GM18505 (cell line): ENCODE data around the gene FAM53B.

Source experiments
- ATAC-seq: cut with Tn5 transposase; IDR thresholded peaks from one replicate; pipeline ENCODE4 v1.9.1; 2021; ENCODE audit not compliant: unreplicated experiment
- POLR2A ChIP-seq: IDR thresholded peaks from 4 replicates; pipeline ENCODE4 v1.6.1; 2011; ENCODE audit warnings: borderline replicate concordance; ENCODE audit not compliant: insufficient read depth, insufficient read length; ENCODE audit errors: extremely low read depth

Gene FAM53B

DNA sequence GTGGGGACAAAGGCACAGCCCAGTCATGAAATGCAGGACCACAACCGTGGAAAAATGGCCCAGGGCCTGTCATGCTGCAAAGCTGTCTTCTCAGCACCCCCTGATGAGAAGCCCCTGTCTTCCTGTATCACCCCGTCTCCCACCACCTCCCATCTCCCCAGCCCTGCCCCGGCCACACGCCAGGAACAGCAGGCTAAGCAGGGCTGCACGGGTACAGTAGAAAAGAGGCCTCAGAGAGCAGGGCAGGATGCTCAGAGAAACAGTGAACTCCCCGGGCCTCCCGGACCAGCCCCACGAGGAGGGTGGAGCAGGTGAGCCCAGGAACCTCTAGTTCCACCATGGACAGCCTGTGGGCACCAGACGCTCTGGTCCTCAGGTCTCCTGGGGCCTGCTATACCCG, 77.7 kb downstream of the FAM53B start:
- ATAC-seq: no peak
- TF ChIP-seq POLR2A: no peak

GRCh38 chr10:124665980-124666379, 78.2 kb downstream of the FAM53B start:
- ATAC-seq: no peak
- TF ChIP-seq POLR2A: no peak

DNA sequence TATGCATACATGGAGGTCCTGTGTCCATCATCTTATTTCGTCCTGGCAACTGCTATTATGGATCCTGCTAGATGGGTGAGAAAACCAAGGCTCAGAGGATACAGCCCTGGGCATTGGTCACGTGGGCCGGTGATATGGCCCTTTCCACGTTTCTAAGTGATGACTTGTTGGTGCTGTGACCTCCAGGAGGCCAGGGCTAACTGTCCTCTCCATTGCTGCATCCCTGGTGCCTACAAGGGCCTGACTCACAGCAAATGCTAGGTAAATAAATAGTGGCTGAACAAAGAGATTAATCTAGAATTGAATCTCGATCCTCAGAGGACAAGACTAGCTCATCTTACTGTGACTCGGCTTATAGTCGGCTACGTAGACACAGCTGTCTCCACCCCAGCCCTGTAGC, 78.6 kb downstream of the FAM53B start:
- ATAC-seq: no peak
- no peak for TF ChIP-seq POLR2A

DNA sequence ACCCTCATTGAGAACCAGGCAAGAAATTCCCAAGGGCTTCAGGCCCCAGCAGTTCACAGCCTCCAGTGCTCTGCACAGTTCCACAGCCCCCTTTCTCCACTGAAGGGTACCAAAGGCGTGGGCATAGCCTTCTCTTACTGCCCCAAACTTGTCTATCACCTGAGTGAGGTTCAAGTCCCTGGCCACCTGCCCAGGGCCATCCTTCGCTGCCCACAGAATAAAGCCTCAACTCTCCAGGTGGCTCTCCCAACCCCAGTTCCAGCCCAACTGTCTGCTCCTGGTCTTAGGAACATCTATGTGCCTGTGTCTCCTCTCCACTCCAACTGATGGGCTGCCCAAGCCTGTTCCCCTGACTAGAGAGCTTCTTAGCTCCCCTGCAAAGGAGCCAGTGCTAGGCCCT, 79.1 kb downstream of the FAM53B start:
- ATAC-seq: no peak
- no peak for TF ChIP-seq POLR2A

DNA sequence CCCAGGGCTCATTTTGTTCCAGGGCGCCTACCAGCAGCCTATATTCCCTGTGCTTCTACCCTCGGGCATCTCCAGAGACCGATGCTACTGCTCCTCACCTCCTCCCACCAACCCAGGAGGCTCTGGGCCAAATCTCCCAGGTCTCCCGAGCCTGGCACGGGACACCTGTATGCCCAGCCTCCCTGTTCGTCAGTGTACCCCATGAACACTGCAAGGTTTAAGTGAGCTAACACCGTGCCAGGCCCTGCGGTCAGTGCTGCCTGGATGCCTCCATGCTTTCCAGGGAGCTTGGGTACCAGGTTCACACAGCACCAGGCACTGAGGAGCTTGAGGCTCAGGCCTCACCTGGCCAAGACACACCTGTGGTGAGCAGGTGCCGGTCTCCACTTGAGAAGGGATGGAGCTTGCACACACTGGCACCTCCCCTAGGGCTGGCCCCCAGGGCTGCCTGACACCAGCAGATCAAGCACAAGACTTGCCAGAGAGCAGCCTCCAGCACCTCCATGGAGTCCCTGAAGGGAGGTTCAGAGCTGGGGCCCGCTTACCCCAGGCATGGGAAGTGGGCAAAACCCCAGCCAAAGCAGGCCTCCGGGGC, 80.3 kb downstream of the FAM53B start:
- TF ChIP-seq POLR2A: no peak
- ATAC-seq: no peak

GRCh38 chr10:124663228-124663627, 81.0 kb downstream of the FAM53B start:
- ATAC-seq: no peak
- TF ChIP-seq POLR2A: no peak

DNA sequence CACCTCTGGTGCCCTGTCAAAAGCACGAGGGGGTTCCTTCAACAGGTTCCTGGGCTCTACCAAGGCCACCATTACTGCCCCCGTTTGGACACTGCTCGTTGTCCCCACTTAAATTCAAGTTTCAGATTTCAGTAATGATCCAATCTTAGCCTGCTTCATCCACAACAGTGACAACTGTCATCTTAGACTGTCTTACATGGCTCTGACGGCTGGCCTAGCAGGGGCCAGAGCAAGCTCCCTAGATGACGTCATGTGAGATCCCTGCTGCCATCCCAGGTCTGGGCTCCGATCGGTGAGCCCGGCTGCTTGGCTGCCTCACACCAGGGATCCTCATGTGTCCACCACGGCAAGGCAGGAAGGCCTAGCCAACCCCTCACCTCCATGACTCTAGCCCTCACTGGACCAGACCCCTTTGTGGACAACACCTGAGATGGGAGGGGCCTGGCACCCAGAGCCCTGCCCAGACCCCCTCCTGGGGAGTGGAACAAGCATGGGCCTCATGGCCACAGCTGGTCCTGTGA, 82.5 kb downstream of the FAM53B start:
- no peak for ATAC-seq
- no peak for TF ChIP-seq POLR2A

GRCh38 chr10:124660404-124661125, 83.6 kb downstream of the FAM53B start:
- ATAC-seq: no peak

DNA sequence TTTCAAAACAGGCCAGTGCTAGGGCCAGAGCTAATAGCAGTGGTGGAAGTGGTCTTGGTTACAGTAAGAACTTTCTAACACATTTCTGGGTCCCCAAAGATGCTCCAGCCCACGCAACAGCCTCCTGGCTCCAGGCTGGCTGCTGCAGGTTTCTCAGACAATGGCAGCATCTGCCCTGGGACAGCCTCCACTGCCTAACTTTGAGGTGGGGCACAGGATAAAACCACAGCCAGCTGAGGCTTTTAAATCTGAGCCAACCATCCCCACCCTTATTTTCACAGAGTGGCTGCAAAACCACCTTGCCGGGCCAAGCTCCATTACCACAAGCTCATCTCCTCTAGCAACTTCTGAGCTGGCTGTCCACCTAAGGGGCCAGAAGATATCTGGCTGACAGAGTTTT, 84.8 kb downstream of the FAM53B start:
- no peak for ATAC-seq
- no peak for TF ChIP-seq POLR2A

More at GRCh38 chr10:124660404-124661125, 83.6 kb downstream of the FAM53B start:
- TF ChIP-seq POLR2A: no peak

- no peak for TF ChIP-seq POLR2A
- no peak for ATAC-seq
Observed at GRCh38 chr10:124658591-124659242, 85.5 kb downstream of the FAM53B start.

DNA sequence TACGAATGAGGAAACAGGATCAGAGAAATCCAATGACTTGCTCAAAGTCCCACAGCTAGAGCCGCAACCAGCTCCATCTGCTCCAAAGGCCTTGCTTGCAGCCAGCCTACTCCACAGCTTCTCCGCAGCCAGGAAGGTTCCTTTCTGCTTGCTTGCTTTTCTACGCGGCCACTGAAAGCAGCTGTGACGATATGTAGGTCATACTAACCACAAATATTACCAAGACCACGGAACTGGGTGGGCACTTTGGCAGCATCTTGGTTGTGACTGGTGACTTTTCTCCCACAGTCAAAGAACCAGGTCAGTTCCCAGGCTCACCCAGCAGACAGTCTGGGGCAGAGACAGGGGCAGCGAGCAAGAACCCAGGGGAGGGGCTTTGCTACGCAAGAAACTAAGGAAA, 86.4 kb downstream of the FAM53B start:
- no peak for TF ChIP-seq POLR2A
- no peak for ATAC-seq

DNA sequence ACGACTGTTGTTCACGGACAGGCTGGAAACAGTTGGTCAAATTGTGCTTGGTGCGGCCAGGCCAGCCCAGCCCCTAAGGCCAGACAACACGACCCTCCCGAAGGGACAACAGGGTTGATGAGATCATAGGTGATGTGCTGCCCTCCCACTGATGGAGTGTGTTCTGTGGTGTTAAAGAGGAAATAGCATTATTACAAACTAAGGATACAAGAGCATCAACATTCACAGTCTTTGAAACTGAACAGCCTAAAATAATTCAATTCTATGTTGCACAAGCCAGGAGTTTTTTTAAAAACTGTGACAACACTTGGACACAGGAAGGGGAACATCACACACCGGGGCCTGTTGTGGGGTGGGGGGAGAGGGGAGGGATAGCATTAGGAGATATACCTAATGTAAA, 87.6 kb downstream of the FAM53B start:
- TF ChIP-seq POLR2A: no peak
- ATAC-seq: no peak

- ATAC-seq: no peak
- no peak for TF ChIP-seq POLR2A
Observed at GRCh38 chr10:124656113-124656490, 88.1 kb downstream of the FAM53B start.
